ENCODE data around the gene PNPLA3.
A peak's percentile ranks its signal among the peaks of the same experiment; 100 is the strongest.
"Not testable (repeated sequence)": the region's sequence is repeated elsewhere in the genome, so short reads cannot be mapped to it uniquely, and the experiment has no call there.

PNPLA3 gene

GRCh38 chr22:43890901-43891331 is 32.7 kb upstream of the PNPLA3 start:
- DNase-seq = no peak

- DNase-seq = no peak
Measured at GRCh38 chr22:43891360-43892182, 32.0 kb upstream of the PNPLA3 start, which contains the start of gene PNPLA5. TSS of gene PNPLA5 (minus strand) at chr22:43892013. CDS start at chr22:43891880, 133 bp downstream.

DNA sequence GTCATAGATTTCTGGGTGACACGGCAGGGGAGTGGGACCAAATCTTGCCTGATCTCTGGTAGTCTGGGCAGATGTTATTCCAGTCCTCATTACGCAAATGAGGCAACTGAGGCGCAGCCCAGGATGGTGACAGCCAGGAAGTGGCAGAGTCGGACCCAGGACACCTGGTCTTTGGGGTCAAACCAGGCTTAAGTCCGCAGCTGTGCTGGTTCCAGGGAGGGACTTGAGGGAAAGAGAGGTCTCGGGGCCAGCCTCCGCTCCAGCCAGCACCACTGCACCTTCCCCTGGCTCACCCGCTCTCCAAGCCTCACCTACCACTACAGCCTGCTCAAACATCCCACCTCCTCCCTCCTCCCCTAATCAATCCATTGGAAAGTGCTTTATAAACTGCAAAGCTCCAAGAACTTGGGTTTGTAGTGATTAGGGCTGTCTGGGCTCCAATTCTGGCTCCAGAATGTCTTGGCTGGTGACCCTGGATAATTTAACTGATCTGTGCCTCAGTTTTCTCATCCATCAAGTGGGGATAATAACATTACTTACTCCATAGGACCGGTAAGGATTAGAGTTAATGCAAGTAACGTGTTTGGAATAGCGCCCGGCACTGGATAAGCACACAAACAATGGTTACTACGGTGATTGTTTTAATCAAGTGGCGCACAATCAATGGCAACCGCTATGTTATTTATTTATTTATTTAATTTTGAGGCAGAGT is 31.3 kb upstream of the PNPLA3 start:
- DNase-seq = no peak

GRCh38 chr22:43893266-43893665 is 30.3 kb upstream of the PNPLA3 start:
- DNase-seq = no peak

- DNase-seq = no peak
Measured at GRCh38 chr22:43894122-43894521, 29.5 kb upstream of the PNPLA3 start.

DNA sequence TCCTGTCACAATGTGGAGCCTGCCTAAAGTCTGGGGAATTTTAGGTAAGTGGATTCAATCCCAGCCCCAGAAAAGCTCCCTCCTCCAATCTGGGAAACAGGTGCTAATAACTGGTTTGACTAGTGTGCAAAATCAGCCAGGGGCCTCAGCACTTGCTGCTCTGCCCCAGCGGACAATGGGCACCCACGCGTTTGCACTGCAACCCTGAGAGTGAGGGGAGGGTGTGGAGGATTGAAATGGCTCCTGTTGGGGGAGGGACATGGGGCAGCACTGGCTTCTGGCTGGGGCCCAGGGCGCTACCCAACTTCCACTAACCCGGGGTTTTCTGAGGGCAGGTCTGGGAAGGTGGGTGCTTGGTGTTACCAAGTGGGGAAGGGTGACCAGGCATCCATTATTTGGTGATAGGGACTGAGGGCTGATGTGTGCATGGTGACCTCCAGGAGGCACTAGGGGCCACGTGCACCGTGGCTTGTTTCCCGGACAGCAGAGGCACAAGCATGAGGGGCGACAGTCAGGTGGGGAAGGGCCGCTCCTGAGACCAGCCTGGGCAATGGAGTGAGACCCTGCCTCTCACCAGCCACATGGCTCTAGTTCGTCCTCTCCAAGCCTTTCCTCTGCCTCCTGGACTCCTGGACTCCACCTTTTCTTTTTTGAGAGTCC is 27.5 kb upstream of the PNPLA3 start:
- no peak for DNase-seq

GRCh38 chr22:43897751-43898261 is 25.8 kb upstream of the PNPLA3 start:
- DNase-seq = no peak

DNA sequence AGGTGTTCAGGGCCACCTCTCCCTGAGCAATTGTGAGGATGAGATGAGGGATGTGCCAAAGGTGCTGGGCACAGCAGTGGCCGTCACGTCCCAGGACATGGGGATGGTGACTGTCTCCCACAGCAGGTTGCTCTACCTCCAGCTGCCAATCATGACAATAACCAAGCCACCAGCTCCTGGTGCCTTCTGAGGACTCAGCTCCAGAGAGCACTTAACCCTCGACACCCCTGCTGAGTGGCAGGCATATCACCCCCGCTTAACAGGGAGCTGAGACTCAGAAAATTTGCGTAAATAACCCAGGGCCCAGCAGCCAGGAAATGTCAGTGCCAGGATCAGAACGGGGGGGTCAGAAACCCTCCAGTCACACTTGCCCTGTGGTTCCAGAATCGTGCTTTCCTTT is 23.4 kb upstream of the PNPLA3 start:
- DNase-seq = no peak

DNA sequence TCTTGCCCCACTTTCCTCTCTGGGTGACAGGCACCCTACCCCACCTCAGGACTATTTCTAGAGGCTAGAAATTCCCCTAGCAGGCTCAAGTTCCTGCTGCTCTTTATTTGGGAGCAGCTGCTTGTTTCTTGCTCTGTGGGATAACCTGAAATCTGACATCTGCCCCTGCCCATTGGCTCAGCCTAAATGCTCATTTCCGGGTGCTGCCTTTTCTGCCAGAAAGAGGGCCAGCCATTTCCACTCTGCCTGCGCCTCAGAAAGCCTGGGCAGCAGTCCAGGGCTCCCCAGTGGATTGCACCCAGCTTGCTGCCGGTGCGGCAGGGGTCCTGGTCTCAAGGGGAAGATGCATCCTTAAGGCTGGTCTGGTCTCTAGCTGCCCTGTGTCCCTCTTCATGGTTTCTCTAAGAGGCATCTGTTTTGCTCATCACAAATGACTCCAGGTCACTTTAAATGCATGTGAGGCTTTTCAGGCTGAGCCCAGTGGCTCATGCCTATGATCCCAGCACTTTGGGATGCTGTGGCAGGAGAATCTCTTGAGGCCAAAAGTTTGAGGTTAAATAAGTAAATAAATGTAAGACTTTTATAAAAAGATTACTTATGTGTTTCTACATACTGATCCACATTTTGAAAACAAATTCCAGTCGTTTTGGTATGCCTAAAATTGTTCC is 21.5 kb upstream of the PNPLA3 start:
- no peak for DNase-seq

DNA sequence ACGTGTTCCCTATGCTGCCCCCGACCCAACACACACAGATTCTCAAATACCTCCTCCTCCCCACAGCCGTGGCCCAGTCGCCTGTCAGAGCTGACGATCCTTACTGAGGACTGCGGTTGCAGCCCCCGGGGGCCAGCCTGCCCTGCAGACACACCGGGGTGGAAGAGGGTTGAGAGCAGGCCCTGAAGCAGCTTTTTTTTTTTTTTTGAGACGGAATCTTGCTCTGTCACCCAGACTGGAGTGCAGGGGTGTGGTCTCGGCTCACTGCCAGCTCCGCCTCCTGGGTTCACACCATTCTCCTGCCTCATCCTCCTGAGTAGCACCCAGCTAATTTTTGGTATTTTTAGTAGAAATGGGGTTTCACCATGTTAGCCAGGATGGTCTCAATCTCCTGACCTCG is 20.6 kb upstream of the PNPLA3 start:
- DNase-seq = not testable (repeated sequence)

GRCh38 chr22:43904412-43904811 is 19.2 kb upstream of the PNPLA3 start:
- not testable (repeated sequence) for DNase-seq

GRCh38 chr22:43905681-43906080 is 17.9 kb upstream of the PNPLA3 start:
- no peak for DNase-seq

DNA sequence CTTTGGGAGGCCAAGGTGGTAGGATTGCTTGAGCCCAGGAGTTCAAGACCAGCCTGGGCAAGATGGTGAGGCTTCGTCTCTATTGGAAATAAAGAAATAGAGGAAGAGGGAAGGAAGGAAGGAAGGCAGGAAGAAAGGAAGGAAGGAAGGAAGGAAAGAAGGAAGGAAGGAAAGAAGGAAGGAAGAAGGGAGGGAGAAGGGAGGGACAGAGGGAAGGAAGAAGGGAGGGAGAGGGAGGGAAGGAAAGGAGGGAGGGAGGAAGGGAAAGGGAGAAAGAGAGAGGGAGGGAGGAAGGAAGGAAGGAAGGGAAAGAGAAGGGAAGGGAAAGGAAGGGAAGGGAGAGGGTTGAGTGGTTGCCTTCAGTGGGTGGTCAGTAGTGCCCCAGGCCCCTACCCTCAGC is 13.9 kb upstream of the PNPLA3 start:
- no peak for DNase-seq

DNA sequence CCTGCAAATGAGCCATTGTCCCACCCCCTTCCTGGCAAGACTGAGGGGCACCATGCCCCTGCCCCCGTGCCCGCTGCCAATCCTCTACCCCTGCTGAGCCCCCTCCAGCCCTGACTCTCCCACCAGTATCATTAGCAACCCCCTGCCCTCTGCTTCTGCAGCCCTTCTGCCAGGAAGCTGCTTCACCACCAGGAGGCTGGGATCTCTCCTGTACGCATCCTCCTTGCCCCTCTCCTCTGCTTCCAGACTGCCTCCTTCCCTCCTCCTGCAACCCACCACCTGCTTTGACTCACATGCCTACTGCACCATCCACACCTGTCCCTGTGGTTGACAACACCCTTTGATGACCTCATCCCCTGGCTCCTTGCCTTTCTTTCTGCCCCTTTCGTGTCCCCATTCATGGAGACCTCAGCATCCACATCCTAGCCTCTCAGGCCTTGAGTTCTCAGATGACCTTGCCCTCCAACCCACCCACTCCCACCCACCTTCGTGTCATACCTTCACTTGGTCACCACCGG is 13.4 kb upstream of the PNPLA3 start:
- no peak for DNase-seq

GRCh38 chr22:43911351-43911750 is 12.3 kb upstream of the PNPLA3 start:
- no peak for DNase-seq

DNA sequence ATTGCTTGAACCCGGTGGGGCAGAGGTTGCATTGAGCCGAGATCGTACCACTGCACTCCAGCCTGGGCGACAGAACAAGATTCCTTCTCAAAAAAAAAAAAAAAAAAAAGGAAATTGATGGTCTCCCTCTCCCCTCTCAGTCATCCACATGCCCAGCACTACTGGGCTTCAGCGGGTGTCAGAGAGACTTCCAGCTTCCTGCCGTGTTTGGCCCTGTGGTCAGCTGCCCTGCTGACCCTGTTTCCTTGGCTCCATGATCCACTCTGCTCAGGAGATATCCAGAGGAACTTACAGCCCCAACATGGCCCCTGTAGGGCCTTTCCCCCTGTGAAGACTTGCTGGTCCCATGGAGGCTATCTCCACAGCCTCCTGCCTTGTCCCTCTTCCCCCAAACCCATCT is 6.1 kb upstream of the PNPLA3 start:
- DNase-seq = no peak

DNA sequence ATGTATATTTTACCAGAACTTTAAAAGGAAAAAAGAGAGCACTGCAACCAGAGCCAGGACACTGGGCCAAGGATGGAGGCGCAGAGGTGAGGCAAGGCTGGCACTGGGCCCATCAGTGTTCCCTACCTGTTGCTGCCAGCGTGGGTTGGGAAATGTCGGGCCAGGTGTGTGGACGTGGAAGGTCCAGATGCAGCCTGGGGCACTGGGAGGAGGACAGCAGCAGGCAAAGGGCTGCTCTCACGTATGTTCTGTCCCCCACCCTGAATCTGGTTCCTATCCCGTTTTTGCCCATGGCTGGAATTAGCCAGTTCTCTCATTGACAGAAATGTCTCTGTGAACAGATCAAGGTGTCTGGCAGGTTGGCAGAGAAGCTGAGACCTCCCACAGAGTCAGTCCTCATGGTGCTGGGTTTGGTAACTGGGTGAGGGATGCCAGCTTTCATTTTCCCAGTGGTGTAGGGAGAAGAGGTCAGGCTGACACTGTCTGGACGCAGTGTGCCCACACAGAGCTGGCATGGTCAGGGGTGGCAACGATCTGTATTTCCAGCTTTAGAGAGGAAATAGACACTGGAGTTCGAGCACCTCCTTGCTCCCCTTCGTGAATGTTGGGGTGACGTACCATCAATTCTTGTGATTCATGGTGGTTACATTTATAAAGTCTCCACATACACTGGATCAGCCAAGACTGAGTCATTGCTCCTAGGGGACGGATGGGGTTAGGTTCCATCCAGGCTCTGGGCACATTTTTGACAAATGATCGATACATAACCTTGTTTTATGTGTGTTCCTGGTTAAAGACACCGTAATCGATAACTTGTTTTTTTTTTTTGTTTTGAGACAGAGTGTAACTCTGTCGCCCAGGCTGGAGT is 4.3 kb upstream of the PNPLA3 start:
- DNase-seq = no peak

- DNase-seq = peak; percentile 17
Measured at GRCh38 chr22:43921370-43921769, 2.2 kb upstream of the PNPLA3 start.

GRCh38 chr22:43922123-43922522 is 1.5 kb upstream of the PNPLA3 start:
- no peak for DNase-seq

DNA sequence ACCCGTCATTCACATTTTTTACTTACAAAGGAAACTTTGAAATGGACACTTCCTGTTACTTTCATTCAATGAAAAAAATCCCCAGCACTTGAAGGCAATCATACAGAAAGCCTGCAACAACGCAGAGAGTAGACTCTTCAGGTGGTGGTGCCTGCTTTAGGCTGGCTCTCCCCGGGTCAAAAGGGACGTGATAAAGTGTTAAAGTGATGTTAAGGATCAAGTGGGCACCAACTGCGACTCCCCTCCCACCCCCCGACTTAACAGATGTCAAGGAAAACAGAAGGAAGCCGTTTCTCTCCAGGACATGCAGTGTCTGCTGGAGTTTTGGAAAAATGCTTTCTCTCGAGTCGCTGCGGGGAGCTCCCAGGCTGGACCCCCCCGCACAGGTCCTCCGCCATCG is 414 bp upstream of the PNPLA3 start:
- no peak for DNase-seq

DNA sequence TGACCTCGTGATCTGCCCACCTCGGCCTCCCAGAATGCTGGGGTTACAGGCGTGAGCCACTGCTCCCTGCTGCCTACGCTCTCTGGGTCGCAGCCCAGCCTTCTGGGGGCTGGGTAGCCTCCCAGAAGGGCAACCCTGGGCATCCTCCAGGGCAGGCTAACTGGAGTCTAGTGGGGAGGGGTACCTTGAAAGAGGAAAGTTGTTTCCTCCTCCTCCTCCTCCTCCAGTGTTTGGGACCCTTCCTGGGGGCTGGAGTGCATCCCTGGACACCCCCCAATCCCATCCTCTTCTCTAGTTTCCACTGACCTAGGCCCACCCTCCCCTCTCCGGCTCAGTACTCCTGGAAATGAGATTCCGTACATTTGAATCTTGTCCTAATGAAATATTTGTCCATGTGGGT is 1.3 kb downstream of the PNPLA3 start:
- no peak for DNase-seq
